GM18873 (cell line): ENCODE results near the gene FLNB.

ENCODE experiments used
- ATAC-seq: cut with Tn5 transposase; IDR thresholded peaks from one replicate; pipeline ENCODE4 v1.9.1; 2021; ENCODE audit warnings: mild to moderate bottlenecking, moderate library complexity, moderate number of reproducible peaks; ENCODE audit not compliant: unreplicated experiment, low FRiP score

The FLNB gene

GRCh38 chr3:58129041-58129770, 121.0 kb downstream of the FLNB start:
- no peak for ATAC-seq

- no peak for ATAC-seq
These were observed 122.4 kb downstream of the FLNB start for GRCh38 chr3:58130591-58130990.

GRCh38 chr3:58131101-58131825, 123.0 kb downstream of the FLNB start:
- no peak for ATAC-seq

- ATAC-seq = no peak
These were observed 124.6 kb downstream of the FLNB start for GRCh38 chr3:58132850-58133249.

GRCh38 chr3:58134468-58134867, 126.2 kb downstream of the FLNB start:
- no peak for ATAC-seq

GRCh38 chr3:58135712-58136543, 127.7 kb downstream of the FLNB start:
- ATAC-seq = no peak

- ATAC-seq = no peak
These were observed 129.1 kb downstream of the FLNB start for GRCh38 chr3:58137306-58137705.

- ATAC-seq = no peak
These were observed 133.6 kb downstream of the FLNB start for GRCh38 chr3:58141766-58142345.

GRCh38 chr3:58143417-58144055, 135.3 kb downstream of the FLNB start:
- no peak for ATAC-seq

- no peak for ATAC-seq
These were observed 136.5 kb downstream of the FLNB start for GRCh38 chr3:58144478-58145325.

- no peak for ATAC-seq
These were observed 139.8 kb downstream of the FLNB start for GRCh38 chr3:58148049-58148448.

GRCh38 chr3:58150130-58150809, 142.0 kb downstream of the FLNB start:
- ATAC-seq = no peak

- no peak for ATAC-seq
These were observed 142.6 kb downstream of the FLNB start for GRCh38 chr3:58150810-58151199.

GRCh38 chr3:58151637-58152036, 143.4 kb downstream of the FLNB start:
- no peak for ATAC-seq

- no peak for ATAC-seq
These were observed 144.2 kb downstream of the FLNB start for GRCh38 chr3:58152225-58153015.

- ATAC-seq = no peak
These were observed 145.1 kb downstream of the FLNB start for GRCh38 chr3:58153371-58153770.

GRCh38 chr3:58154626-58155449, 146.6 kb downstream of the FLNB start:
- ATAC-seq = no peak
